ENCODE measurements around the gene RFC4.
"Not testable (repeated sequence)": the region's sequence is repeated elsewhere in the genome, so short reads cannot be mapped to it uniquely, and the experiment has no call there.

RFC4 gene

DNA sequence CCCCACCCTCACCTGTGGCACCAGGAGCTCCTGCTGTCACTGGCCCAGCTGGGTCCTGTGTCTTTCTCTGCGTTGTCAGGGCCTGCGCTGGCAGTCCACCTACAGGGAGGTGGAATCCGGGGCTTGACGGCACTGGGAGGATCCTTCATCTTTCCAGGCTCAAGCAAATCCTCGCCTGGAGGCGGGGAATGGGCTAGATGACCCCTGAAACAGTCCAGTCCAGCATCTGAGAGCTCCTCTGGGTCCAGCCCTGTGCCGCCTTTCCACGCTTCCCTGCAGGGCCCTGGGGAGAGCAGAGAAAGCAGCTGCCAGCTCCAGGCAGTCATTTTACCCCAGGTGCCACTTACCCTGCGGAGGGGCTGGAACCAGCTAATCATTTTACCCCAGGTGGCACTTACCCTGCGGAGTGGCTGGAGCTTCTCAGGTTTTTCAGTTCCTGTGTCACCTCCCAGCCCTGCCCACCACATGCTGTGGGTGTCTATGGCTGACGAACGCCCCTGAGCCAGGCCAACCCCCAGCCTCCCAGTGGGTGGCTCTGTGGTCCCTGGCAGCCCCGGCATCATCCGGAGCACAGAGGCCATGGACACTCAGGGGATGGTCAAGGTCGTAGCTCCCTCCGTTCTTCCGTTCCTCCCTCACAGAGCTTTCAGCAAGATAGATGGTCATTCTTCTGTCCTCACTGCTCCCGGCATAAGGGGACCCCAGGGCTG, 18.3 kb upstream of the RFC4 start:
- no peak for DNase-seq

DNA sequence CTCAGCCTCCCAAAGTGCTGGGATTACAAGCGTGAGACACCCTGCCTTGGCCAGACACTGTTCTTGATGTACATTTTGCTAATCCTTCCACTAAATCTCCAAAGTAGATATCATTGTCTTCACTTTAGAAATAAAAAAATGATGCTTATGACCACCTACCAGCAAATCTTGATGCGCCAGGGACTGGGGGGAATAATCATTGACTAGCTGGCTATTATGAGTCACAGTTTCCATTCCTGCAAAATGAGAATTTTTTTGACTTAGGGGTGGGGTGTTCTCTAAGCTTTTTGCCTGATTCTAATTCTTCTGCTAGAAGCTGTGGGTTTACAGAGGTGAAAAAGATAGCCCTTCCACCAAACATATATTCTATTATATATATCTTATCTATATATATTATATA, 17.1 kb upstream of the RFC4 start:
- DNase-seq = no peak

DNA sequence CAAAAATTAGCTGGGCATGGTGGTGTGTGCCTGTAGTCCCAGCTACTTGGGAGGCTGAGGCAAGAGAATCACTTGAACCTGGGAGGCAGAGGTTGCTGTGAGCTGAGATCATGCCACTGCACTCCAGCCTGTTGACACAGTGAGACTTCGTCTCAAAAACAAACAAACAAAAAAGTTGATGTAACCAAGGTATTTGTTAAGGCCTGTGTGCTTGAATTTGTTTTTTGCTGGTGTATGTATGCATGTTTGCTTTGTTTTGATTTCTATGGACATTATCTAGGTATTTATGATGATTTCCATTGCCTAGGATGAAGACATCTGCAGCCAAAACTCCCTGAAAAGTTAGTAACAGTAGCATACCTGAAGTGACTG, 16.1 kb upstream of the RFC4 start:
- not testable (repeated sequence) for DNase-seq

DNA sequence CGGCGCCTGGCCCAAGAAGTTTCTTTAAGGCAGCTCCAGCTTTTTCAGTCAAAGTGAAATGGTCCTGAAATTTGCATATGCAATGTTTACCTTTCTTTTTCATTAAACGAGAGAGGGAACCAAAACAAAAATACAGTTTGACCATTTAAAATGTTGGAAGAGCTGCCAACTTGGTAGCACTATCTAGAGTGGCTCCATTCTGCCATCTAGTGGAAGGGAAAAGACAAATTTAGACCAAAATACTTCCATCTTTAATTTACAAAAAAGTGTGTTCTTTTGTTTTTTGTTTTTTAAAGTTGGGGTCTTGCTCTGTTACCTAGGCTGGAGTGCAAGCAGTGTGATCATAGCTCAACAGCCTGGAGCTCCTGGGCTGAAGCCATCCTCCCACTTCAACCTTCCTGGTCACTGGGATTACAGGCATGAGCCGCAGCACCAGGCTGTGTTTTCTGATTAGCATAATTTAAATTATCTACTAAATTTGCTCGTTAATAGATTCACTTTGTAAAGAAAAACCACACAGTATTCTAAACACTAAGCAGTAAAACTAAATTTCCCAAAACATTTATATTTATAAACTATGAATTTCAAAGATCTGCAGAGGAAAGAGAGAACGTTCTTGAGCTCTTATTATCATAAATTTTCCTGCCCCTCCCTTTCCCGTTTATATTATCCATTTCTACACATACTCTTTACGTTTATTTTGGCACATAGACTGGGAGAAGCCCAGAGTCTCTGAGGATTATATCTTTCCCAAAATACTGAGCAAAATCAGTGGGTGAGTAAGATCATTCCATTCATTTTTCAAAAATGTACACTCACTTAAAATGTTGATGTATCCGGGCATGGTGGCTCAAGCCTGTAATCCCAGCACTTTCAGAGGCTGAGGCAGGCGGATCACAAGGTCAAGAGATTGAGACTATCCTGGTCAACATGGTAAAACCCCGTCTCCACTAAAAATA, 15.4 kb upstream of the RFC4 start:
- peak in 1 of 2 donors; percentile 65 for DNase-seq

DNA sequence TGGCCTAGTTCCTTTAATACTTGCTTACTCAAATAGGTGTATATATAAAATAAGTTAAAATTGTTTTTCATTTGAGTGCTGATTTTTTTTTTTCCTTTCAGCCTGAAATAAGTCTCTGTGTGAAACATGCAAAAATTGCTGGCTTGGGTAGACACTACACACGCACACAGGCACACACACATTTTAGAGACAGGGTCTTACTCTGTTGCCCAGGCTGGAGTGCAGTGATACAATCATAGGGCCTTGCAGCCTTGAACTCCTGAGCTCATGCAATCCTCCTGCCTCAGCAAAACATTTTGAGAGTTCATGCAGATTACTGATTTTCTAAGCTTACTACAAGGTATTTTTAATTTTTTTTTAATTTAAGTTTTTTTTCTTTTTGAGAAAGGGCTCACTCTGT, 12.7 kb upstream of the RFC4 start:
- no peak for DNase-seq

DNA sequence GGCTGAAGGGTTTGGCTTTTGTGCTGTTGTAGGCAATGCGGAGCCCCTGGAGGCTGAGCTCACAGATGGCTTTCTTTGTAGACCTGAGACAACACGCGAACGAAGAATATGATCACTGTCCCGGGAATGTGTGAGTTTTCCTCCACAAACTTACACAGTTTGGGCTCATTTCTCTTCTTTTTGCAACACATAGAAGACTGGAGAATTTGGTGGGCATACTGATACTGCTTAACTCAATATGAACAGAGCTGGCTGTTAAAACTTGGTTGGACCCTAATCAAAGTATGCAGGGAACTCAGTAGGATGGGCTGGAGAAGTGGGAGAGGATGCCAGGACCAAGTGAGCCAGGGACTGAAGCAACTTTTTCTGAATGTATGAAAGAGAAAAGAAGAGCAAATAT, 12.2 kb upstream of the RFC4 start:
- no peak for DNase-seq

DNA sequence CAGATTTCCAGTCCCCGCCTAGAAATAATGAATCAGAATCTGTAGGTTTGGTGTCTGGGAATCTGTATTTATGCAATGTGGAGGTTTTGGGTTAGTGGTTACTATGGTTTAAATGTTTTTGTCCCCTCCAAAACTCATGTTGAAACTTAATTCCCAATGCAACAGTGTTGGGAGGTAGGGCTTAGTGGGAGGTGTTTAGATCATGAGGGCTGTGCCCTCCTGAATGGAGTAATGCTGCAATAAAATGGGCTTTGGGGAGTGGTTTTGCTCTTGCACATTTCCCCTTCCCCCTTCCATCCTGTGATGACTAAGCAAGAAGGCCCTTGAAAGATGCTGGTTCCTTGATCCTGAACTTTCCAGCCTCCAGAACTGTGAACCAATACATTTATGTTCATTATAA, 9.2 kb upstream of the RFC4 start:
- no peak for DNase-seq

DNA sequence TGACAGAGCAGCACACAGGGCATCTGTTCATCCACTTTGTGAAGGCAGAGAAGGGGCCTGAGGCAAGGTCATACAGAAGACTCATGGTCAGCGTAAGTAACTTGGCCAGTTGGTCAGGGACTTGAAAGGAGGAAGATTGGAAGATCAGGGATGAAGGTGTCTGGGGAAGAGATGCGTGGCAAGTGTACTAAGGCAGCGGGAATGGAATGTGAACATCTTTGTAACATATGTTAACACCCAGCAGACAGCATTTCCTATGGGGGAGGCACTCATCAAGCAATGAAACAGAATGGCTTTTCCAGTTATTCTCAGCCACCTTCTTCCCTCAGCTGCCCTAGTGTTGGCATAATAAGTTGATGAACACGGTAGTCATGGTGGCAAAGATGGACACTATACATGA, 7.8 kb upstream of the RFC4 start:
- DNase-seq = no peak

DNA sequence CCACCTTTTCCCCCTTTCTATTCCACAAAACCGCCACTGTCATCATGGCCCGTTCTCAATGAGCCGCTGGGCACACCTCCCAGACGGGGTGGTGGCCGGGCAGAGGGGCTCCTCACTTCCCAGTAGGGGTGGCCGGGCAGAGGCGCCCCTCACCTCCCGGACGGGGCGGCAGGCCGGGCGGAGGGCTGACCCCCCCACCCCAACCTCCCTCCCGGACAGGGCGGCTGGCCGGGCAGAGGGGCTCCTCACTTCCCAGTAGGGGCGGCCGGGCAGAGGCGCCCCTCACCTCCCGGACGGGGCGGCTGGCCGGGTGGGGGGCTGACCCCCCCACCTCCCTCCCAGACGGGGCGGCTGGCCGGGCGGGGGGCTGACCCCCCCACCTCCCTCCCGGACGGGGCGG, 5.0 kb upstream of the RFC4 start:
- DNase-seq = not testable (repeated sequence)

DNA sequence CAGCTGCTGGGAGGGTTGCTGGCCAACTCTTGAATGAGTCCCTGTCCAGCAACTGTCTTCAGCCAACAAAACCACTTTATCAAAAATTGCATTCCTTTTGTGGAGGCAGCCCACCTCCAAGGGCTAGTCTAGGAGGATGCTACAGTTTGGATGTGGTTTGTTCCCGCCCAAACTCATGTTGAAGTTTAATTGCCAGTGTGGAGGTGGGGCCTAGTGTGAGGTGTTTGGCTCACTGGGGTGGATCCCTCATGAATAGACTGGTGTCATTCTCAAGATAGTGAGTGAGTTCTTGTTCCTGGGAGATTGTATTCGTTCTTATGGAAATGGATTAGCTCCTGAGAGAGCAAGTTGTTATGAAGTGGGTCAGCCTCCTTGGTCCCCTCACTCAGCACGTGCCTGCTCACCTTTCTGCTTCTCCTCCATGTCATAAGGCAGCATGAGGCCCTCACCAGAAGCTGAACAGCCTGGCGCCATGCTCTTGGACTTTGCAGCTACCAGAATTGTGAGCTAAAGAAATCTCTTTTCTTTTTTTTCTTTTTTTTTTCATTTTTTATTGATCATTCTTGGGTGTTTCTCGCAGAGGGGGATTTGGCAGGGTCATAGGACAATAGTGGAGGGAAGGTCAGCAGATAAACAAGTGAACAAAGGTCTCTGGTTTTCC, 4.2 kb upstream of the RFC4 start:
- no peak for DNase-seq

DNA sequence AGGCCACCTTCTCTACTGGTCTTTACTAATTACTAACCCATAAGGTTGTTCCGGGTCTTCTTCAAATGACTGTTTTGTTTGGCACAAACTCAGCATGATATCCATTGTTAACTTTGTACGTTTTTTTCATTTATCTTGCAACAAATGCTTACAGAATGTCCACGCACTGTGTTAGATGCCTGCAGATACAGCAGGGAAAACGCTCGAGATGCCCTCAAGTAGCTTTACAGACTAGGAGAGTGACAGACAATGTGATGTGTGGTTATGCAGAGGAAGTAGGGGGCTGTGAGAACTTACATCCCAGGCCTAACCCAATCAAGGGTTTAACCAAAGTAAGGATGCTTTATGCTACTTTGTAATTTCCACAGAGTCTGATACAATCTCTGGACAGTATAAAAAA, 949 bp upstream of the RFC4 start:
- peak in 1 of 2 donors; percentile 33 for DNase-seq

DNA sequence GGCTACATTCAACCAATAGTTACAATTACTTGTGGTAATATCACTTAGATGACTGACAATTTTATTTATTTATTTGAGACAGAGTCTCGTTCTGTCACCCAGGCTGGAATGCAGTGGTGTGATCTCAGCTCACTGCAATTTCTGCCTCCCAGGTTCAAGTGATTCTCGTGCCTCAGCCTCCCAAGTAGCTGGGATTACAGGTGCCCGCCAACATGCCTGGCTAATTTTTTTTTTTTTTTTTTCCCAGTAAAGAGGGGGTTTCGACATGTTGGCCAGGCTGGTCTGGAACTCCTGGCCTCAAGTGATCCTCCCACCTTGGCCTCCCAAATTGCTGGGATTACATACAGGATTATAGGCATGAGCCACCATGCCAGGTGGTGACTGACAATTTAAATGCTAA, 2.8 kb downstream of the RFC4 start:
- DNase-seq = not testable (repeated sequence)

DNA sequence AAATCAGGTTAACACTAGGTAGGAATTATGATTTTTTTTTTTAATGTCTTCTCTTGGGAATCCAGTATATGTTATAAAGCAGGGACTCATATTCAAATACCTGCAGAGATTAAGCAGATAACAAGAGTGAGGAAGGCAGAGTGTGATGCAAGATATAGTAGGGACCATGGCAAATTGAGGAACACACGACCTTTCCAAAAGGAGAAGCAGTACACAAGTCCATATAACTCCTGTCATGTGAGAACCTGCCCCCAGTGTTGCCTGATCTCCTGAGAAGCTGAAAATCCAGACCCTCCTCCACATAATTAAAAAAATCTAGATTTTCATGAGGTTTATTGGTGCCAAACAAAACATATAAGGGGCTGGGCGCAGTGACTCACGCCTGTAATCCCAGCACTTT, 3.6 kb downstream of the RFC4 start:
- DNase-seq = no peak

DNA sequence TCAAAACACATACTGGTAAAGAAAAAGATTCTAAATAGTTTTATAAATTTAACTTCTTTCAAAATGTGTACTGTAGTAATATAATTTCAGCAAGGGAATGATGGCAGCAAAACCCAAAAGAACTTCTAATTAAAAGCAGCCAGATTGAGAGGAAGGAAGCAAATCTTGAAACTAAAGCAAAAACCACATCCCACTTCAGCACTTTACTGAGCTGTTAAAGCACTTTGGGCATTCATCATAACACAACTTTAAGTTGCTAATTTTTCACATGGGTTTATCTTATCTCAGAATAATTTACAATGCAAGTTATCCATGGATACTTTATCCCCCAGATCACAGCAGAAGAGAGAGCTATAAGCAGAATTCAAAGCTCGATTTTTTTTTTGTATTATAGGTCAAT, 6.0 kb downstream of the RFC4 start:
- DNase-seq = no peak

DNA sequence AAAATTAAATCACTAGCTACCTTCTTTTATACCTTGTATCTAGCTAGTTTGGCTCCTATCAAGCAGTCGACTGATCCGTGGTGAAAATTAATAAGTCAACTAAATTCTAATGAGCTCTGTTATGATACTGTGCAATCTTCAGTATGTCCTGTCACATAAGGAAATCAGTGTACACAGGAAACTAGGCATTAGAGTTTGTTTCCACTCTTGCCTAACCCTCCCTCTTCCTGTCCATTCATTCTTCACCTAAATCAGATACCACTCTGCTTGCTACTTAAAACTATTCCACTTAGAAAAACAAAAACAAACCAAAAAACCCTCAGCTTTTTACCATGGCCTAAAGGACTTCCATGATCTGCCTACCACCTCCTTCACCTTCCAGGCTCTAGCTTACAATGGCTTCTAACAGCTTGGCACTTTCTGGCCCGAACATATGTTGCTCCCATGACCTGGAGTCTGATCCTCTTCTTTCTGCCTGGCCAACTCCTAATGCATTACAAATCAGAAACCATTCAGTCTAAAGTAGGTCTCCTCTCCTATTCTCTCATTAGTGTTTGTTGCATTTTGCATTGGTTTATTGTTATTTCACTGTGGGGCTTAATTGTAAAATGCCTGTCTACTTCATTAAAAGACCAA, 7.9 kb downstream of the RFC4 start:
- no peak for DNase-seq

DNA sequence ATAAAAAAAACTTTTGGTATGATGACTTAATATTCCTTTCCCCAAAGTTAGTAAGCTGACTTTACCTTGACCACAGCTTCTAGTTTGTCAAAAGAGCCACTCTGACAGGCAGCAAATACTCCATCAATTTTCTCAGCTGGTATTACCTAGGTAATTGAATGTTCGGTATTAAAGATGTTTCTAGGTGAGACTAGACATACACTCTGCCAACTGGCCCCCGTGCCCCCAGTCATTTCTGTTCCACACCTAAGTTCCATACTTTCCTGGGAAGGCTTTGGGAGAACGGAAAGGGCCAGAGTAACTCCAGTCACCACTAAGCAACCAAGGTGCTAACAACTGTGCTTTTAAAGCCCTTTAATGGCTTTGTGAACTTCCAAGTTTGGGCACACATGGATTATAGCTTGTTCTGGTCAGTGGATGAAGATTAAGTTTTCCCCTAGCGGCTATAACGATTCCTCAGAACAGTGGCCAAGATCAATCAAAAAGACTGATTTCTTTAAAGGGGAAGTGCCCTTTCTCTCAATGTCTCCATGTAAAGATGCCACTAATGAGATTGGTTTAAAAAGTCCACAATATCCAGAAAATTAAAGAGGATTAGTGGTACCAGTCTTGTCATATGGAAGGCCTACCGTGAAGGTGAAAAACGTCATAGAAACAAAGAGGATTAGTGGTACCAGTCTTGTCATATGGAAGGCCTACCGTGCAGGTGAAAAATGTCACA, 15.9 kb downstream of the RFC4 start:
- DNase-seq = peak in 1 of 2 donors; percentile 38

DNA sequence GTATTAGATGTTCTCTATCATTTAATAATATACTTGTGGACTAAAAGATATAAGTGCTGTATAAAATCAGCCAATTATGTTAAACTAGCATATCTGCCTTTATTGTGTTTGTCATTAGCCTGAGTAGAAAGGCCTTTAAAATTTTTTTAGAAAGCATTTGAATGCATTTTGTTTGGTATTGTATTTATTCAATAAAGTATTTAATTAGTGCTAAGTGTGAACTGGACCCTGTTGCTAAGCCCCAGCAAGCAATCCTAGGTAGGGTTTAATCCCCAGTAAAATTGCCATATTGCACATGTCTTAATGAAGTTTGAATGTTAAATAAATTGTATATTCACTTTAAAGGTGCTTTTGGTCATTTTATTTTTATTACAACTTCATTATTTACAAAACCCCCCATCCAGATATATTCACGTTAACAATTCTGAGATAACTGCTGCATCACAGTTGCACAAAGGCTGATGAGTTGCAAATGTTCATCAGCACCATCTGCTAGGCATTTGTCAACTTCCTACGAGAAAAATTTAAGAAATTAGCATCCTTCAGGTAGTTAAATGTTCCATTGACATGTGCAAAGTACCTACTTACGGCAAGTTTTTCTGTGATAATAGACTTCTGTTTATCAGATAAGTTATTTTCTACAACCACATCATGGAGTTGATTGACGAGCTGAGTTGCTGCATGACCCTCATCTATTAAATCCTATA, 16.6 kb downstream of the RFC4 start:
- DNase-seq = peak in 1 of 2 donors; percentile 12

DNA sequence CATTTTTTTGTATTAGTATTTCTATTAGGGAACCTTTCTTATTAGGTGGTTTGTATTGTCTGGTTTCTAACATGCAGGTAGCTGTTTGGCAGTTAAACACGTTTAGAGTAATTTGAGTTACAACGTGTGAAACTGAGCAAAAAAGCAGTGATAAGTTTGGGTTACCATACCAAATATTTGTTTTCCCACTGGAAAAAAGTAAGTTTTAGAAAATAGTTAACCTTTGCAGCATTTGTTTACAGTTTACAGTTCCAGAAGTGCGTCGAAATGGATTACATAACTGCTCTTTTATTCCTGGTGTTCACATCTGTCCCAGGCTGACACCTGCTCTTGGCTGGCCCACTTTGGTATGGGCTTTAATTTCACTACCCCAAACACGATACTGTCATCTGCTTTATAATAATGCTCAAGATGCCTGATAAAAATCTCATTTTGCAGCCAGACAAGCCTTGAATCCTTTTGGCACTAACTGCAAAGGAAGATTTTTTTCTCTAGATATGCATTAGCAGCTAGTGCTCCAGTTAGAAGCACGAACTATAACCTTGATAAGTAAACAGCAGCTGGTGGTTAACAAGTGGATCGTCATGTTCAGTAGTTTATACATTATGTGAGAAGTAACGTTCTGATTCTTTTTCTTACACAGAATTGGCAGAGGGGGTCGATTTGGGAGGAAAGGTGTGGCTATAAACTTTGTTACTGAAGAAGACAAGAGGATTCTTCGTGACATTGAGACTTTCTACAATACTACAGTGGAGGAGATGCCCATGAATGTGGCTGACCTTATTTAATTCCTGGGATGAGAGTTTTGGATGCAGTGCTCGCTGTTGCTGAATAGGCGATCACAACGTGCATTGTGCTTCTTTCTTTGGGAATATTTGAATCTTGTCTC, 17.6 kb downstream of the RFC4 start:
- DNase-seq = peak in 1 of 2 donors; percentile 37

DNA sequence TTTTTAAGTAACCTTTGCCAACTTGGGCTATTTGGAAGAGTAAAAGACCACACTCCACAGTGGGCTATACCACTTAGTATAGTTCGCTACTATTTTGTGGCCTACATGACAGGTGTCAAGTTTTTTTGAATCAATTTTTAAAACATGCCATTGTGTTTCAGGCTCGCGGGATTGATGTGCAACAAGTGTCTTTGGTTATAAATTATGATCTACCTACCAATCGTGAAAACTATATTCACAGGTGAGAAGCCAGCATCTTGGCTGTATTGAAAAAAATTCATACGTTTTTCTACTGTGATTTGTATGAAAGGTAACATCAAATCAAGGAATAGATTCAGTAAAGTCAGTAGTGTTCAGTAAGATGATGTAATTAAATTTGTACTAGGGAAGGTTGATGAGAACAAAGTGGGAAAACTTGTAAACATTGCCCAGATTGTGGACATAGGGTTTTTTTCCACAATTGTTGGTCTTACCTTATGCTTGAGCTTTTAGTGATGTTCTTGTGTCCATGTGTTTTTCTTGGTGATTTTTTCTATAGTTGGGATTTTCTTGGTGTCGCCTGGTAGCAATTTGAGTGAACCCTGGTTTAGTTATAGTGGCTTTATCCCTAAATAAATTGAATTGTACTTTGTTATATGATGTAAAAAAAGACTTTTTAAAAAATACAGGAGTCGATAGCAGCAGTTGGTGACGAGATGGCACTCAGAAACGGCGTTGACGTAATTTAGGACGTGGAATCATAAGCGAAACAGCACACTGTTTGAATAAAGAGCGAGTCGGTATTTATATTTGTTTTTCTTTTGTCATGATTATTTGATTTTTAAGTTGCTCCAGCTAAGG, 18.4 kb downstream of the RFC4 start:
- peak in 1 of 2 donors; percentile 27 for DNase-seq

DNA sequence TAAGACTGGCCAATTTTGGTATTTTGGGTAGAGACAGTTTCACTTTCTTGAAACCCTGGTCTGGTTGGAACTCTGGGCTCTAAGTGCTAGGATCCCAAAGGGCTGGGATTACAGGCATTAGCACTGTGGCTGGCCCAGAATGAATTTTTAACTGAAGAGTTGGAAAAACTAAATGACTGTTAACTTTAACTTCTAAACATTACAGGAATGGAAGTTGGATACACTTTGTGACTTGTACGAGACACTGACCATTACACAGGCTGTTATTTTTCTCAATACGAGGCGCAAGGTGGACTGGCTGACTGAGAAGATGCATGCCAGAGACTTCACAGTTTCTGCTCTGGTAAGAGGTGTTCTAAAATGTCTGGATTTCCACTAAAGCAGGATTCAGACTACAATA, 19.4 kb downstream of the RFC4 start:
- peak in 1 of 2 donors; percentile 15 for DNase-seq
